Stimulated activated CD8-positive, alpha-beta memory T cell treated with anti-CD3 and anti-CD28 coated beads, Interleukin-2, amount 100 ng/mL, for 48 hours (primary cell): ENCODE measurements around the gene VWC2.
"Not testable (repeated sequence)": the region's sequence is repeated elsewhere in the genome, so short reads cannot be mapped to it uniquely, and the experiment has no call there.

ENCODE experiments used
- DNase-seq, 2 donors: peaks; one replicate each; pipeline ENCODE4 v3.0.0-alpha.2; 2020; ENCODE audit warnings: low read depth in 2 of 2

The VWC2 gene

GRCh38 chr7:49850921-49851613 is 77.6 kb downstream of the VWC2 start:
- no peak for DNase-seq

GRCh38 chr7:49851614-49851934 is 78.1 kb downstream of the VWC2 start:
- not testable (repeated sequence) for DNase-seq

DNA sequence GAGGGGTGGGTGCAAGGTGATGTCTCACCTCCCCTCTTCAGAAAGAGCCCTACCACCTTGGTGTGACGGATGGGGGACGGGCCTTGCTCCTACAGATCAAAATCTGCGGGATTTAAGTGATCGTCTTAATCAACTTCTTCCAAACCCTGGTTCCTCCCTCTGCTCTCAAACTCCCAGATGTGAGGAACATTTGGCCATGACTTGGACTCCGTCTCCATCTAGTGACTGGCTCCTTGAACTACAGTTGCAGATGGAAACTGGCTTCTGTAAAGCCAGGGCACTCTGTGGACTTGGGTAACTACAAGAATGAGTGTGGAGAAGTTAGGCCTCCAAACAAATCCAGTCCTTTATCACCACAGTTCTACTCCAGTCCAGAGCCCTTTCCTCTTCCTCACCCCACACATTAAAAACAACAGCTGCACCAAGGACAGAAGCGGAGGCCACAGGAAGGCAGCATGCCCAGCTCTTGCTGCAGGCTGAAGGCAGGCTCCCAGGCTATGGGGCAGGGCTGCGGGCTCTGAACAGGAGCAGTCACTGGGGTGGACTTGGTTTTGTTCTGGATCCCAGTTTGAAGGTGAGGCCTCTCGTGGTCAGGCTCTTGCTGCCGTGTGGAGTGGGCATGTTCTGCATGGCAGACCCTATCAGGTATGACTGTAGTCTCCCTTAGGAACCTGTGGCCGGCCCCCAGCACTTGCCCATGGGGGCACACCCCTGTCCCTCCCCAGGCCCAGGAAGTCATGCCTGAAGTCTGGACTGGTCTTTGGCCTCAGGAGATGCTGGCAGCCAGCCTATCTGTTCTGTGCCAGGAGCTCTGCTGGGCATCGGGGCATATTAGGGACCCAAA is 79.4 kb downstream of the VWC2 start:
- no peak for DNase-seq

DNA sequence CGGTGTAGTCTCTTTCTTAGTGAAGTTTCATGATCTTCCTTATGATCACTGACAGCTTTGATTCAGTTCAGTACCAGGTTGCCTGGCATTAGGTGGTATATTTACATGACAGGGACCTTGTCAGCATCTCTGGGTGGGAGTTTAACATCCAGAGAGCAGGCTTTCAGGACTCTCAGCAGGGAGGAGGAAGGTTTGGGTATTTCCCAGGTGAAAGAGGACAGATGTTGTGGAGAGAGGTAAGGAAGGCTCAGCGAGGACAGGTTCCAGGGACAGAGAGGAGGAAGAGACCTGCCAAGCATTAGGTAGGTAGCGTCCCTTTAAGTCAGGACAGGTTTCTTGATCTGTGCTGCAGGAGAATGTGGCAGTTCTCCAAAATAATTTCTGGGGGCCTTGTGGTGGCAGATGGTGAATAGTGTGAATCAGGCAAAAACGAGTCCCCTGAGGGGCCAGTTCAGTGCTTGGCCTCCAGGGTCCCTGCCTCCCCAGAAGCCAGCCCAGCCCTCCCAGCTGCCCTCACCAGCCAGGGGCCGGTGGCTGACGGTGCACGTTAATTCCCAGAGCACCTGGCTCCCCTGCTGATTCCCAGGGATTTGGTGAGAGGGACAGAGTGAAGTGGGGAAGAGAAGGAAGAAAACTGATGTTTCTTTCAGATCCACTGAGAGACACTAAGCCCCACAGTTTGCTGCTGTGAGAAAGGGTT is 82.0 kb downstream of the VWC2 start:
- no peak for DNase-seq

DNA sequence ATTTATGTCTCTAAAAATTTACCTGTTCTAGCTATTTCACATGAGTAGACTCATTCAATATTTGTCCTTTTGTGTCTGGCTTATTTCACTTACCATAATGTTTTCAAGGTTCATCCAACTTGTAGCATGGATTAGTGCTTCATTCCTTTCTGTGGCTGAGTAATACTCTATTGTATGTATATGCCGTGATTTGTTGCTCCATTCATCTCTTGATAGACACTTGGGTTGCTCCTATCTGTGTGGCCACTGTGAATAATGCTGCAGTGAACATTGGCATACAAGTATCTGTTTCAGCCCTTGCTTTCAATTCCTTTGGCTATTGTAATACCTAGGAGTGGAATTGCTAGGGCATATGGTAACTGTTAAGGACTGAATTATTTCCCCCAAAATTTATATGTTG is 86.9 kb downstream of the VWC2 start:
- no peak for DNase-seq

GRCh38 chr7:49866076-49866735 is 92.8 kb downstream of the VWC2 start:
- no peak for DNase-seq

DNA sequence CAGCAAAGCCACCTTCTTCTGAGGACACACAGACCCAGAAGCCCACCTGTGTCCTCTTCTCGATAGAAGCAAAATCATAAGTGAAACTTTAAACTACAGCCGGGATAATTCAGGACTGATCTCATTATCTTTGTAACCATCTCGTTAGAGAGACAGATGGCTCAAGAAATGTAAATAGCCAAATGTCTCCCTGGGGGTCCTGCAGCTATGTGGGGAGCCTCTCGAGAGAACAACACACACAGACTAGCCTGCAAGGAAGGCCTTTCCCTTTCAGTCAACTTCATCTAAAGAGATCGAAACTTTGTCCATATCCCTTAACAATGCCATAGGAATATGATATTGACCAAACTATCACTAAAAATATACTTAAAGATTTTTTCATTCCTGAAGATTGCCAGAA is 93.5 kb downstream of the VWC2 start:
- no peak for DNase-seq

- no peak for DNase-seq
Observed at GRCh38 chr7:49873420-49873819, 100.0 kb downstream of the VWC2 start.

- DNase-seq = no peak
Observed at GRCh38 chr7:49875336-49875735, 101.9 kb downstream of the VWC2 start.

- DNase-seq = no peak
Observed at GRCh38 chr7:49876202-49876601, 102.8 kb downstream of the VWC2 start.

GRCh38 chr7:49878089-49878488 is 104.7 kb downstream of the VWC2 start:
- no peak for DNase-seq

GRCh38 chr7:49878627-49879026 is 105.2 kb downstream of the VWC2 start:
- no peak for DNase-seq

- DNase-seq = no peak
Observed at GRCh38 chr7:49883933-49884332, 110.5 kb downstream of the VWC2 start.

- DNase-seq = no peak
Observed at GRCh38 chr7:49885593-49886285, 112.3 kb downstream of the VWC2 start.

DNA sequence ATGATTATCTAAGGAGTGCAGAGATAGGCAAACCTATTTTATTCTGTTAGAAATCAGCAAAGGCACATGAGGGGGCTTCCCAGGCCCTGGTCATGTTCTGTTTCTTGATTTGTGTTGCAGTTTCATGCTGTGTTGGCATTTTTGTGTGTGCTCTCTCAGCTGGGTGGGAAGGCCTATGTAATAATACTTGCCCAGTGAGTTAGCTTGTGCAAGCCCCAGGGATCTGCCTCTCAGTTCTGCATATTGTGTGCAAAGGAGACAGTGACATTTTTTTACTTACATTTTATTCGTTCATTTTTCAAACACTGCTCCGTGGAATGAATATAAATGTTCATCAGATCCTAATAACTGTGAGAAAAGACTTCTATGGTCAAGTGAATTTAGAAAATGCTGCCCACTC is 119.0 kb downstream of the VWC2 start:
- no peak for DNase-seq

DNA sequence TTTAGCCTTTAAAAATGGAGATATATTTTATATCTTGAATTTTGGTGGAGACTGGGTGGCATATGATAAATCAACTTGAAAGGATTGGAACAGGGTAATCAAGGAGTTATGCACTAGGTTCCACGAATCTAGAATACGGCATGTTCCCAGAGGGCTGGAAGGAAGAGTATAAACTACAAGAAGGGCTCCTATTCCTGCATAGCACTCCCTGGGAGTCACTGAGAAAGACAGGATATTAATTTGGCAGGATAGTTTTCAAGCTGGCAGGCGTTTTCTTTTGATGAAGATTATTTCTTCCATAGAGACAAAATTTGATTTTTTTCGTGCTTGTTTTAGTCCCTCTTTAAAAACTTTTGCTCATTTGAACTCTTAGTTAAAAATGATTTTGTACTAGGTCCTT is 119.7 kb downstream of the VWC2 start:
- no peak for DNase-seq

GRCh38 chr7:49894543-49894942 is 121.1 kb downstream of the VWC2 start:
- no peak for DNase-seq

- DNase-seq = no peak
Observed at GRCh38 chr7:49911909-49912308, 138.5 kb downstream of the VWC2 start.

GRCh38 chr7:49926720-49927119 is 153.3 kb downstream of the VWC2 start:
- DNase-seq = no peak

- no peak for DNase-seq
Observed at GRCh38 chr7:49927631-49928030, 154.2 kb downstream of the VWC2 start.

DNA sequence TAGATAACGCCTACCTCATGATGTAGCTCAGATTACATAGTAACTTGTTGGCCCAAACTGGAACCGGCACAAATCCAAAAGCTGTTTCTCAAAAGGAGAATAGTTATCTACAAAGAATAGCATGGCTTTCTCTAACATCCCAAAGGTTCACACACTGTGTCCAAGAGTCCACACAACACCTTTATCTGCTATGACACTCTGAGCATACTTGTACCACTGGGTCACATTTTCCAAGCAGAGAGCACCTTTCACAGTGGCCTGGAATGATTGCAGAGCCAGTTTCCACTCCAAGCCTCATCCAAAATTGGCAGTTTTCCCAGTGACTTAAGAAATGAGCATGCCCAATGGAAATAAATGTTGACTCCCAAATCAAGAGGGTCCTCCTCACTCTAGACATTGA is 155.3 kb downstream of the VWC2 start:
- no peak for DNase-seq

GRCh38 chr7:49931627-49932026 is 158.2 kb downstream of the VWC2 start:
- no peak for DNase-seq
